ENCODE results near the gene LAP3.
A peak's percentile ranks its signal among the peaks of the same experiment; 100 is the strongest.
"Not testable (repeated sequence)": the region's sequence is repeated elsewhere in the genome, so short reads cannot be mapped to it uniquely, and the experiment has no call there.

Gene LAP3

GRCh38 chr4:17576932-17577664 is at the start of gene LAP3:
LAP3 (plus strand) TSS chr4:17577198; CDS start chr4:17577466, 268 bp downstream.
- peak; percentile 99 to 100 for DNase-seq (ENCODE audit: low read depth in 2 of 2)

- DNase-seq (ENCODE audit: low read depth in 2 of 2), result no peak
Observed at GRCh38 chr4:17528551-17529165, 48.3 kb upstream of the LAP3 start.

- no peak for DNase-seq (ENCODE audit: low read depth in 2 of 2)
Observed at GRCh38 chr4:17531538-17532285, 45.3 kb upstream of the LAP3 start.

- no peak for DNase-seq (ENCODE audit: low read depth in 2 of 2)
Observed at GRCh38 chr4:17534705-17535104, 42.3 kb upstream of the LAP3 start.

- no peak for DNase-seq (ENCODE audit: low read depth in 2 of 2)
Observed at GRCh38 chr4:17535242-17535641, 41.8 kb upstream of the LAP3 start.

GRCh38 chr4:17535906-17536305 is 41.1 kb upstream of the LAP3 start:
- DNase-seq (ENCODE audit: low read depth in 2 of 2), result no peak

- DNase-seq (ENCODE audit: low read depth in 2 of 2), result not testable (repeated sequence)
Observed at GRCh38 chr4:17537060-17537459, 39.9 kb upstream of the LAP3 start.

- DNase-seq (ENCODE audit: low read depth in 2 of 2), result no peak
Observed at GRCh38 chr4:17544205-17544604, 32.8 kb upstream of the LAP3 start.

- DNase-seq (ENCODE audit: low read depth in 2 of 2), result no peak
Observed at GRCh38 chr4:17544831-17545234, 32.2 kb upstream of the LAP3 start.

GRCh38 chr4:17545374-17546140 is 31.4 kb upstream of the LAP3 start:
- no peak for DNase-seq (ENCODE audit: low read depth in 2 of 2)

- DNase-seq (ENCODE audit: low read depth in 2 of 2), result no peak
Observed at GRCh38 chr4:17546222-17546621, 30.8 kb upstream of the LAP3 start.

- no peak for DNase-seq (ENCODE audit: low read depth in 2 of 2)
Observed at GRCh38 chr4:17546678-17547077, 30.3 kb upstream of the LAP3 start.

- DNase-seq (ENCODE audit: low read depth in 2 of 2), result no peak
Observed at GRCh38 chr4:17550549-17550948, 26.4 kb upstream of the LAP3 start.

GRCh38 chr4:17552427-17552826 is 24.6 kb upstream of the LAP3 start:
- no peak for DNase-seq (ENCODE audit: low read depth in 2 of 2)

- no peak for DNase-seq (ENCODE audit: low read depth in 2 of 2)
Observed at GRCh38 chr4:17554568-17554967, 22.4 kb upstream of the LAP3 start.

- no peak for DNase-seq (ENCODE audit: low read depth in 2 of 2)
Observed at GRCh38 chr4:17556498-17556897, 20.5 kb upstream of the LAP3 start.

- DNase-seq (ENCODE audit: low read depth in 2 of 2), result no peak
Observed at GRCh38 chr4:17557880-17558279, 19.1 kb upstream of the LAP3 start.

- DNase-seq (ENCODE audit: low read depth in 2 of 2), result no peak
Observed at GRCh38 chr4:17558941-17559708, 17.9 kb upstream of the LAP3 start.

GRCh38 chr4:17559709-17560048 is 17.3 kb upstream of the LAP3 start:
- no peak for DNase-seq (ENCODE audit: low read depth in 2 of 2)

GRCh38 chr4:17560065-17560673 is 16.8 kb upstream of the LAP3 start:
- no peak for DNase-seq (ENCODE audit: low read depth in 2 of 2)
